ENCODE measurements around the gene GNAL. TPM values are rescaled to one million over a fixed set of nuclear protein-coding genes. Genes with fewer than 3 reads are reported as not detected.

Gene GNAL
- total RNA-seq, 6 experiments from 2014 or later = 0.09 to 0.21 (median 0.17) TPM

DNA sequence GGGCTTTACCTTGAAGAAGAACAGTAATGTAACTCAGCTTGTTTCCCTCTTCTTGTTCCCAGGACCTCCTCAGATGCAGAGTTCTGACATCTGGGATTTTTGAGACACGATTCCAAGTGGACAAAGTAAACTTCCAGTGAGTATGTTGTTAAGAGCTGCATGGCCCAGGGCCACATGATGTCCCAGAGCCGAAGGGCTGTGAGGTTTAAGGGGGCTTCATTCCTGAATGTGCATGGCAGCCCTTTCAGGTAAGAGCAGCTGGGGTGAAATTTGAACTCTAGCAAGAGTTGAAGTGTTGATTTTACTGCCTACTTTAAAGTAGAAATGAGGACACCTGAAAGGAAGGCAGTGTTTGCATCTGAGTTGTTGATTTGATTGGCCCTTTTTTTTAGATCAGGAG, 175.4 kb downstream of the GNAL start:
- H3K4me1 Mint-ChIP-seq (ENCODE audit: low read depth) = peaks cover 21% of the 10 kb centered on the region
- TF ChIP-seq, protein P1, sequence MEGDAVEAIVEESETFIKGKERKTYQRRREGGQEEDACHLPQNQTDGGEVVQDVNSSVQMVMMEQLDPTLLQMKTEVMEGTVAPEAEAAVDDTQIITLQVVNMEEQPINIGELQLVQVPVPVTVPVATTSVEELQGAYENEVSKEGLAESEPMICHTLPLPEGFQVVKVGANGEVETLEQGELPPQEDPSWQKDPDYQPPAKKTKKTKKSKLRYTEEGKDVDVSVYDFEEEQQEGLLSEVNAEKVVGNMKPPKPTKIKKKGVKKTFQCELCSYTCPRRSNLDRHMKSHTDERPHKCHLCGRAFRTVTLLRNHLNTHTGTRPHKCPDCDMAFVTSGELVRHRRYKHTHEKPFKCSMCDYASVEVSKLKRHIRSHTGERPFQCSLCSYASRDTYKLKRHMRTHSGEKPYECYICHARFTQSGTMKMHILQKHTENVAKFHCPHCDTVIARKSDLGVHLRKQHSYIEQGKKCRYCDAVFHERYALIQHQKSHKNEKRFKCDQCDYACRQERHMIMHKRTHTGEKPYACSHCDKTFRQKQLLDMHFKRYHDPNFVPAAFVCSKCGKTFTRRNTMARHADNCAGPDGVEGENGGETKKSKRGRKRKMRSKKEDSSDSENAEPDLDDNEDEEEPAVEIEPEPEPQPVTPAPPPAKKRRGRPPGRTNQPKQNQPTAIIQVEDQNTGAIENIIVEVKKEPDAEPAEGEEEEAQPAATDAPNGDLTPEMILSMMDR (IDR thresholded peaks at IDR 0.05) = no peak
- no peak overlapping the region for H3K4me3 Mint-ChIP-seq
- DNase-seq = no peak
- no peaks in the 10 kb centered on the region for H3K36me3 Mint-ChIP-seq (ENCODE audit: low read depth)
- H3K9me3 Mint-ChIP-seq = no peaks in the 10 kb centered on the region
- peaks cover 4% of the 10 kb centered on the region; the same call in 1 of the 2 replicates for H3K27me3 Mint-ChIP-seq (ENCODE audit: insufficient read depth)
- H3K27ac Mint-ChIP-seq = no peak overlapping the region

DNA sequence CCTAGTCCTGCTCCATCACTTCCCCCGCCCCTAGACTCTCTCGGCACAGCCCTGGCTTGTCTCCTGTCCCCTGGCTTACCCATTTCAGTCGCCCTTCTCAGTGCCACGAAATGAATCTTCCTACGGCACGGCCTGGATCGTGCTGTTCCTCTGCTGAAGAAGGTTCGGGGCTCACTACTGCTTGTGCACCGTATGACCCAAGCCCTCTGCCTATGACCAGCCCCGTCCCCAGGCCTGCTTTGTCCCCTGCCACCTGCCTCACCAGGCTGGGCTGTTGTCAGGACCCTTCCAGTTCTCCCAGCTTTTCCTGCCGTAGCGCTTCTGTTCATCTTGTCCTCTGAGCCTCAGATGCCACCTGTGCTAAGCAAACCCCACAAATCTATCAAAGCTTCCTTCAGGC, 176.0 kb downstream of the GNAL start:
- Mint-ChIP-seq H3K36me3 (ENCODE audit: low read depth) (no peaks in the 10 kb centered on the region), H3K9me3 (no peaks in the 10 kb centered on the region), H3K4me1 (ENCODE audit: low read depth) (peaks cover 15% of the 10 kb centered on the region), H3K4me3 (no peak overlapping the region), H3K27ac (no peak overlapping the region), H3K27me3 (ENCODE audit: insufficient read depth) (peaks cover 4% of the 10 kb centered on the region; the same call in 1 of the 2 replicates)
- TF ChIP-seq, protein P1 (IDR thresholded peaks at IDR 0.05) = no peak
- DNase-seq = no peak

DNA sequence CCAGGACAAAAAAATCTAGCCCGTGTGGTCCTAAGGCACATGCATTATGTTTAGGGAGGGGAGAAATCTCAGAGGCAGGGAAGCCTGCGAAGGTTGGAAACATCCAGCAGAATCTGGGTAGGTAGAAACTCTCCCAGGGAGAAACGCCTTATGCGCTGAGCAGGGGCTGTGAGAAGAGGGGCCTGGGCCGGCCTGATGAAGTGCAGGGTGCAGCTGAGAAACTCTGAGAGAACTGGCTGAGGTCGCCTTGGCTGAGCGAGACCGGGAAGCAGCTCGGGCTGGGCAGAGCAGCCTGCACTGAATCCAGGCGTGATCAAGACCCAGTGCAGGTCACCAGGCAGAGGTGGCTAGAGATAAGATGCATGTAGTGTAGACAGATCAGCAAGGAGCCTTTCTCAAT, 177.3 kb downstream of the GNAL start:
- TF ChIP-seq, protein P1 (IDR thresholded peaks at IDR 0.05) = no peak
- H3K27ac Mint-ChIP-seq = no peak overlapping the region
- peaks cover 4% of the 10 kb centered on the region; the same call in 1 of the 2 replicates for H3K27me3 Mint-ChIP-seq (ENCODE audit: insufficient read depth)
- H3K4me1 Mint-ChIP-seq (ENCODE audit: low read depth) = peaks cover 9% of the 10 kb centered on the region
- H3K9me3 Mint-ChIP-seq = no peaks in the 10 kb centered on the region
- DNase-seq = no peak
- no peak overlapping the region for H3K4me3 Mint-ChIP-seq
- no peaks in the 10 kb centered on the region for H3K36me3 Mint-ChIP-seq (ENCODE audit: low read depth)

DNA sequence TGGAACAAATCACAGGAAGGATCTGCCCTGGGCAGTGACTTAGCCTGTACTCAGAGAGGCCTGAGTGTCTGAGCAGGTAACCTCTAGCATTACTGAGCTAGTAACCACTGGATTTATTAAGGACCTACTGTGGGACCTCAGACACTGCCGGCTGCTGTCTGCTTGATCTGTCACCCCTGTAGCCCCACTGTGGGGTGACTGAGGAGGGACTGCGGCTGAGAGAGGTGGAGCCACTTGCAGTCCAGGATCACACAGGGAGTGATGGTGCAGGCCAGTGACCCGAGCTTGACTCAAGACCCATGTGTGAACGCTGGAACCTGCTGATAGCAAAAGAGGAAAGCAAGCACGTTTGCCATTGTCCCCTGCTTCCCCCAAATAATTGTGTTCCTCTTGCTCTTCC, 177.7 kb downstream of the GNAL start:
- H3K4me1 Mint-ChIP-seq (ENCODE audit: low read depth) = peaks cover 8% of the 10 kb centered on the region
- no peaks in the 10 kb centered on the region for H3K36me3 Mint-ChIP-seq (ENCODE audit: low read depth)
- no peak for DNase-seq
- H3K4me3 Mint-ChIP-seq = no peak overlapping the region
- peaks cover 4% of the 10 kb centered on the region; the same call in 1 of the 2 replicates for H3K27me3 Mint-ChIP-seq (ENCODE audit: insufficient read depth)
- TF ChIP-seq, protein P1 (IDR thresholded peaks at IDR 0.05) = no peak
- H3K9me3 Mint-ChIP-seq = no peaks in the 10 kb centered on the region
- H3K27ac Mint-ChIP-seq = no peak overlapping the region

DNA sequence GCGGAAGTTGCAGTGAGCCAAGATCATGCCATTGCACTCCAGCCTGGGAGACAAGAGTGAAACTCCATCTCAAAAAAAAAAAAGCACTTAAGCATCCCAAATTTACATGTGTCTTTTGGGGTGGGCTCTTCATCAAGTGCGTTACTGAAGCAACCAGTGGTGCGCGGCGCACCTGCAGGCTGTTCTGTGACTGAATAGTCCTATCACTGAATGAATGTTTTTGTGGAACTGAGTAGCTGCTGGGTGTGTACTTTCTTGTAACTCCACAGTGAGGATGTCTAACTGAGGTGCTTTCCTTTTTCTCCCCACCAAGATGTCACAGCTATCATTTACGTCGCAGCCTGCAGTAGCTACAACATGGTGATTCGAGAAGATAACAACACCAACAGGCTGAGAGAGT, 179.2 kb downstream of the GNAL start:
- TF ChIP-seq, protein P1 (IDR thresholded peaks at IDR 0.05) = no peak
- peaks cover 8% of the 10 kb centered on the region for H3K27me3 Mint-ChIP-seq (ENCODE audit: insufficient read depth)
- no peaks in the 10 kb centered on the region for H3K36me3 Mint-ChIP-seq (ENCODE audit: low read depth)

DNA sequence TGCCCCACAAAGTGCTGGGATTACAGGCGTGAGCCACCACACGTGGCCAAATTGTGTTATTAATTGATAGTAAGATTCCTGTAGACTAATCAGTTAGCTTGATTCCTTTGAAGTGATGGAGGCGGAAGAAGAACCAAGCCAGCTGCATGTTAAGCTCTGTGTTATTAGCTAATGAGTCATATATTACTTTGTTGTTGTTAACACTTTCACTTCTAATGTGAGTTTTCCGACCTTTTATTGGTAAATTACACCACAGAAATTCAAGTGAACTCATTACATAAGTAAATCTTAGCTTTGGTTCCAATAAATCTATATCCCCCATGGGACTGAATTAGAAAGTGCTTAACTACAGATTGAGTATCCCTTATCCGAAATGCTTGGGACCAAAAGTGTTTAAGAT, 182.4 kb downstream of the GNAL start:
- H3K36me3 Mint-ChIP-seq (ENCODE audit: low read depth) = peaks cover 7% of the 10 kb centered on the region; the same call in 1 of the 2 replicates
- H3K9me3 Mint-ChIP-seq = peaks cover 8% of the 10 kb centered on the region; the same call in 1 of the 2 replicates
- TF ChIP-seq, protein P1 (IDR thresholded peaks at IDR 0.05) = no peak
- H3K27me3 Mint-ChIP-seq (ENCODE audit: insufficient read depth) = peaks cover 8% of the 10 kb centered on the region
- H3K4me1 Mint-ChIP-seq (ENCODE audit: low read depth) = peaks cover 4% of the 10 kb centered on the region; the same call in 1 of the 2 replicates
- H3K27ac Mint-ChIP-seq = no peak overlapping the region
- no peak overlapping the region for H3K4me3 Mint-ChIP-seq
- no peak for DNase-seq

More for the DNA sequence above, 179.2 kb downstream of the GNAL start:
- no peak for DNase-seq
- no peak overlapping the region for H3K4me3 Mint-ChIP-seq
- peaks cover 4% of the 10 kb centered on the region; the same call in 1 of the 2 replicates for H3K4me1 Mint-ChIP-seq (ENCODE audit: low read depth)
- H3K9me3 Mint-ChIP-seq = no peaks in the 10 kb centered on the region
- no peak overlapping the region for H3K27ac Mint-ChIP-seq
